GM12878 (cell line): ENCODE measurements around the gene MESD.

Experiments
- ATF2 ChIP-seq: IDR thresholded peaks from 2 replicates; pipeline ENCODE4 v1.6.1; 2012; ENCODE audit warnings: low read length, inconsistent platforms
- CREB1 ChIP-seq: IDR thresholded peaks from 2 replicates; pipeline ENCODE4 v1.6.1; 2012; ENCODE audit warnings: low read depth, mild to moderate bottlenecking, inconsistent platforms
- CTCF ChIP-seq, 3 experiments: IDR thresholded peaks in 2 of 3; conservative IDR thresholded peaks in 1 of 3; 2 replicates each; pipeline ENCODE4 v1.5.1; 2011; ENCODE audit warnings: low read depth in 3 of 3, low read length in 3 of 3, mild to moderate bottlenecking in 3 of 3, control low read depth in 2 of 3, moderate library complexity in 2 of 3, inconsistent platforms in 1 of 3, mixed read lengths in 1 of 3; ENCODE audit not compliant: control insufficient read depth in 2 of 3, insufficient read depth in 1 of 3; ENCODE audit errors: extremely low read depth in 1 of 3
- EGR1 ChIP-seq, 2 experiments: IDR thresholded peaks; 1 replicate in 1 of 2; 2 replicates in 1 of 2; pipeline ENCODE4 v1.6.1; 2011 to 2012; ENCODE audit warnings: low read depth in 2 of 2, low read length in 2 of 2, borderline replicate concordance in 1 of 2, mild to moderate bottlenecking in 1 of 2, moderate library complexity in 1 of 2
- ESRRA ChIP-seq: IDR thresholded peaks from 2 replicates; pipeline ENCODE4 v1.6.1; 2012; ENCODE audit warnings: mild to moderate bottlenecking, low read length, improper control_type of control experiment
- EZH2 ChIP-seq: IDR thresholded peaks from 2 replicates; pipeline ENCODE4 v1.6.1; 2012; ENCODE audit warnings: low read depth, mild to moderate bottlenecking, control low read depth, inconsistent platforms, low read length, borderline replicate concordance; ENCODE audit not compliant: control insufficient read depth
- JUNB ChIP-seq: IDR thresholded peaks from 2 replicates; pipeline ENCODE4 v1.6.1; 2016; ENCODE audit warnings: antibody characterized with exemption, mild to moderate bottlenecking
- MTA2 ChIP-seq: fragments of 450-650 bp; IDR thresholded peaks from 2 replicates; pipeline ENCODE4 v1.6.1; 2016; ENCODE audit warnings: low read depth, mild to moderate bottlenecking, moderate library complexity
- MYB ChIP-seq: fragments of 150-350 bp; IDR thresholded peaks from 2 replicates; pipeline ENCODE4 v1.6.1; 2014; ENCODE audit warnings: mild to moderate bottlenecking, low read depth, low read length, borderline replicate concordance
- NBN ChIP-seq: fragments of 450-650 bp; IDR thresholded peaks from 2 replicates; pipeline ENCODE4 v1.6.1; 2016
- POLR2A ChIP-seq: IDR thresholded peaks from 2 replicates; pipeline ENCODE4 v1.6.1; 2011; ENCODE audit warnings: low read depth, mild to moderate bottlenecking, low read length
- POLR2AphosphoS5 ChIP-seq: IDR thresholded peaks from 2 replicates; pipeline ENCODE4 v1.6.1; 2011; ENCODE audit warnings: mild to moderate bottlenecking, low read length, inconsistent platforms
- YY1 ChIP-seq: IDR thresholded peaks from 2 replicates; pipeline ENCODE4 v1.6.1; 2011; ENCODE audit warnings: low read depth, mild to moderate bottlenecking, low read length
- ZNF24 ChIP-seq: fragments of 450-650 bp; IDR thresholded peaks from 2 replicates; pipeline ENCODE4 v1.6.1; 2017; ENCODE audit warnings: antibody characterized with exemption, mild to moderate bottlenecking

- no peak for TF ChIP-seq POLR2A
- TF ChIP-seq NBN, result no peak
- TF ChIP-seq ATF2, result no peak
- TF ChIP-seq ESRRA, result no peak
- no peak for TF ChIP-seq CTCF (IDR thresholded peaks at IDR 0.05 in 2 of 3, conservative IDR thresholded peaks at IDR 0.05 in 1 of 3; ENCODE audit: control insufficient read depth in 2 of 3, extremely low read depth in 1 of 3, insufficient read depth in 1 of 3, low read depth in 3 of 3, low read length in 3 of 3)
- no peak for TF ChIP-seq EZH2
- TF ChIP-seq EGR1 (IDR thresholded peaks at IDR 0.05; ENCODE audit: borderline replicate concordance in 1 of 2, low read depth in 2 of 2, low read length in 2 of 2), result no peak
- TF ChIP-seq POLR2AphosphoS5, result no peak
- TF ChIP-seq MTA2, result no peak
- TF ChIP-seq MYB, result no peak
- TF ChIP-seq YY1, result no peak
- no peak for TF ChIP-seq JUNB
- TF ChIP-seq ZNF24, result no peak
- no peak for TF ChIP-seq CREB1
Measured at GRCh38 chr15:81038975-81039607, 49.5 kb upstream of the MESD start.
